Peyer's patch (tissue), 4 donors: ENCODE results near the gene OST4.

Experiments
- POLR2A ChIP-seq, 2 donors: fragments of 450-650 bp; IDR thresholded peaks; one replicate each; pipeline ENCODE4 v1.5.1; 2017; ENCODE audit warnings: antibody characterized with exemption in 2 of 2, mild to moderate bottlenecking in 2 of 2, moderate library complexity in 2 of 2
- TF ChIP-seq, protein P1 (sequence below), 6 experiments: fragments of 450-650 bp in 4 of 6; fragments of 200-600 bp in 2 of 6; sonication (generic) in 1 of 6; IDR thresholded peaks; one replicate each; pipeline ENCODE4 v1.5.1; 2017 to 2019; ENCODE audit warnings: antibody characterized with exemption in 6 of 6, mild to moderate bottlenecking in 3 of 6, moderate library complexity in 1 of 6

DNA sequence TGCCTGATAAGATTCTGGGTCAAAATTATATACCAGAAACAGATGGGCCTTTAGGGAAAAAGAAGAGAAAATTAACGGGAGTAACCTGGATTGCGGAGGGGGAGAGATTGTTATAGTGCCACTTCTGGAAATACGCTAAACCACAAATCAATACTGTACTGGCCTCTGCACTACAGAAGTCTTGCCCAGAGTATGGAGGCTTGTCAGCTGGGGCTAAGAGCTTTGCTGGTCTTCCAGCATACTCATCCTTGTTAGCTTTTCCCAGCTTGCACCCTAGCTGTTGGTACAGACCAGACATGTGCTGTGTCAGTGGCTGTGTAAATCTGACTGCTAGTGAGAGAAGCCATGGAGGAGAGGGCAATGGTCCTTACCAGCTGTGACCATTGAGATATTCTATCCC is 11.1 kb downstream of the OST4 start:
- TF ChIP-seq, protein P1, sequence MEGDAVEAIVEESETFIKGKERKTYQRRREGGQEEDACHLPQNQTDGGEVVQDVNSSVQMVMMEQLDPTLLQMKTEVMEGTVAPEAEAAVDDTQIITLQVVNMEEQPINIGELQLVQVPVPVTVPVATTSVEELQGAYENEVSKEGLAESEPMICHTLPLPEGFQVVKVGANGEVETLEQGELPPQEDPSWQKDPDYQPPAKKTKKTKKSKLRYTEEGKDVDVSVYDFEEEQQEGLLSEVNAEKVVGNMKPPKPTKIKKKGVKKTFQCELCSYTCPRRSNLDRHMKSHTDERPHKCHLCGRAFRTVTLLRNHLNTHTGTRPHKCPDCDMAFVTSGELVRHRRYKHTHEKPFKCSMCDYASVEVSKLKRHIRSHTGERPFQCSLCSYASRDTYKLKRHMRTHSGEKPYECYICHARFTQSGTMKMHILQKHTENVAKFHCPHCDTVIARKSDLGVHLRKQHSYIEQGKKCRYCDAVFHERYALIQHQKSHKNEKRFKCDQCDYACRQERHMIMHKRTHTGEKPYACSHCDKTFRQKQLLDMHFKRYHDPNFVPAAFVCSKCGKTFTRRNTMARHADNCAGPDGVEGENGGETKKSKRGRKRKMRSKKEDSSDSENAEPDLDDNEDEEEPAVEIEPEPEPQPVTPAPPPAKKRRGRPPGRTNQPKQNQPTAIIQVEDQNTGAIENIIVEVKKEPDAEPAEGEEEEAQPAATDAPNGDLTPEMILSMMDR (IDR thresholded peaks at IDR 0.05): no peak
- TF ChIP-seq POLR2A (IDR thresholded peaks at IDR 0.05): no peak
